Stimulated activated naive B cell treated with anti-CD40 and anti-IgM and Interleukin-4, amounts not matched to agents 10 μg/mL and 1 μg/mL and 100 μg/mL, for 72 hours (primary cell): ENCODE results near the gene TNFSF8.

Source experiments
- ATAC-seq, 2 donors: fragments of 150-1000 bp; cut with Tn5 transposase; replicated peaks; 2 replicates each; pipeline ENCODE4 v1.10.0; 2021; ENCODE audit warnings: moderate library complexity in 1 of 2
- DNase-seq: peaks from one replicate; pipeline ENCODE4 v3.0.0; 2021
- H3K27ac Mint-ChIP-seq: one replicate; pipeline ENCODE4 v1.8.0; 2022; ENCODE audit warnings: mild to moderate bottlenecking, mixed read lengths
- H3K27me3 Mint-ChIP-seq, 2 donors: one replicate each; pipeline ENCODE4 v1.8.0; 2022; ENCODE audit warnings: mixed read lengths in 2 of 2
- H3K36me3 Mint-ChIP-seq, 2 donors: one replicate each; pipeline ENCODE4 v1.8.0; 2022; ENCODE audit warnings: mixed read lengths in 2 of 2, mild to moderate bottlenecking in 1 of 2
- H3K4me1 Mint-ChIP-seq, 2 donors: one replicate each; pipeline ENCODE4 v1.8.0; 2022; ENCODE audit warnings: mixed read lengths in 2 of 2, mild to moderate bottlenecking in 1 of 2
- H3K4me3 Mint-ChIP-seq, 2 donors: one replicate each; pipeline ENCODE4 v1.8.0; 2022; ENCODE audit warnings: mild to moderate bottlenecking in 2 of 2, mixed read lengths in 2 of 2, moderate library complexity in 1 of 2
- H3K9me3 Mint-ChIP-seq, 2 donors: one replicate each; pipeline ENCODE4 v1.8.0; 2022; ENCODE audit warnings: mixed read lengths in 2 of 2, mild to moderate bottlenecking in 1 of 2

TNFSF8 gene

GRCh38 chr9:114861273-114861672 lies 69.1 kb downstream of the TNFSF8 start:
- peaks cover 9 to 11% of the 10 kb centered on the region in 2 donors for H3K4me1 Mint-ChIP-seq
- DNase-seq (no peak), ATAC-seq (no peak)
- H3K36me3 Mint-ChIP-seq: peaks cover 0 to 8% of the 10 kb centered on the region in 2 donors
- H3K4me3 Mint-ChIP-seq: no peak overlapping the region
- H3K9me3 Mint-ChIP-seq: peaks cover 1 to 8% of the 10 kb centered on the region in 2 donors
- peaks cover 9 to 12% of the 10 kb centered on the region in 2 donors for H3K27me3 Mint-ChIP-seq
- no peak overlapping the region for H3K27ac Mint-ChIP-seq

DNA sequence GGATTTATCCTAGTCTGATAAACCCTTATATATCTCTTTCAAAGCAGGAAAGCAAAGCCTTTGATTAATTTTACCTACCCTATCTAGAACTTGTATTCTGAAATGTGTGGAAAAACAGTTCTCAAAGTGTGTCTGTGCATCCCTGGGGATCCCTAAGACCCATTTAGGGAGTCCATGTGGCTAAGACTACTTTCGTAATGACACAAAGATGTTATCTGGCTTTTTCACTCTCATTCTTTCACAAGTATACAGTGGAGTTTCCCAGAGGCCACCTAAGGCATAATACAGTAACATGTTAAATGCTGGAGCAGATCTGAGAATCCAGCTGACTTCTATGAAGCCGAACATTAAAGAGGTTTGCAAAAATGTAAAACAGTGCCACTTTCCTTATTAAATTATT lies 70.2 kb downstream of the TNFSF8 start:
- H3K4me3 Mint-ChIP-seq: no peak overlapping the region
- H3K27me3 Mint-ChIP-seq: peaks cover 9 to 12% of the 10 kb centered on the region in 2 donors
- H3K4me1 Mint-ChIP-seq: peaks cover 9 to 11% of the 10 kb centered on the region in 2 donors
- peaks cover 1 to 8% of the 10 kb centered on the region in 2 donors for H3K9me3 Mint-ChIP-seq
- DNase-seq (no peak), ATAC-seq (peak; percentile 67 to 94)
- H3K27ac Mint-ChIP-seq: no peak overlapping the region
- H3K36me3 Mint-ChIP-seq: peaks cover 0 to 8% of the 10 kb centered on the region in 2 donors

- DNase-seq: no peak
- no peak overlapping the region for H3K27ac Mint-ChIP-seq
- H3K4me3 Mint-ChIP-seq: no peak overlapping the region
- H3K36me3 Mint-ChIP-seq: peaks cover 0 to 8% of the 10 kb centered on the region in 2 donors
- peaks cover 13 to 18% of the 10 kb centered on the region in 2 donors for H3K27me3 Mint-ChIP-seq
- peaks cover 1 to 8% of the 10 kb centered on the region in 2 donors for H3K9me3 Mint-ChIP-seq
- H3K4me1 Mint-ChIP-seq: peaks cover 4 to 6% of the 10 kb centered on the region in 2 donors
- no peak for ATAC-seq
These were observed 73.5 kb downstream of the TNFSF8 start for GRCh38 chr9:114856942-114857315.

DNA sequence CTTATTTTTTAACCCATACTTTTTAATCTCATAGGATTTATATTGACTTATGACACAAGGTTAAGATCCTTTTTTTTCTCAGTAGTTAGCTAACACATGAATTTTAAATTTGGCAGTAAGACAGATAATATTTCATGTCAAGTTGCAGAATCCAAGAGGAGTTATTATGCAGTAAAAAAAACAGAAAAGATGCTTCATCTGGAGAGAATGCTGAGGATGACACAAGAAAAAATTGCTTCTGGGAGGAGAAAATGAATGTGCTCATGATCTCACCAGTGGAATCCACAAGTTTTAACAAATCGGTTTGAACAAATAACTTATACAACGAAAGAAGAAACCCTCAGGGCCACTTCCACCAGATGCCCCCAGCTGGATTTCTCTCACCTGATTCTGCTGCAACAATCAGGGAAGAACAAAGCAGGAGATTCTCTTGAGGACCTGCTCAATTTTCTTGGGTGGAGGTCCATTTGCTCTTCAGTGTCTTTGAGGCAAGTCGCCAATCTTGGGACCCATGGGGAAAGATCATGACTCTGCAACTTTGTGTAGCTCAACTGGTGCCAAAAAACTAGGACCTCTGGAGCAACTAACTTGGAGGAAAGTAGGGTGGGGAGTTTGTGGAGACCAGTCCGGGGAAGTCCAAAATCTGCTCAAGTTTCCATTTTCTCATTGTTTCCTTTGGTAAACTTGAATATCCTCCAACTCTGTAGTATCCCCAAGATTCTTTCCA lies 74.0 kb downstream of the TNFSF8 start:
- Mint-ChIP-seq H3K4me3 (no peak overlapping the region), H3K27ac (no peak overlapping the region), H3K36me3 (peaks cover 0 to 8% of the 10 kb centered on the region in 2 donors), H3K9me3 (peaks cover 1 to 8% of the 10 kb centered on the region in 2 donors), H3K27me3 (peaks cover 14 to 18% of the 10 kb centered on the region in 2 donors), H3K4me1 (peaks cover 2 to 6% of the 10 kb centered on the region in 2 donors)
- DNase-seq (no peak), ATAC-seq (no peak)

GRCh38 chr9:114855488-114855887 lies 74.9 kb downstream of the TNFSF8 start:
- Mint-ChIP-seq H3K4me1 (peaks cover 0 to 6% of the 10 kb centered on the region in 2 donors), H3K4me3 (no peak overlapping the region), H3K27ac (no peak overlapping the region), H3K9me3 (peaks cover 1 to 8% of the 10 kb centered on the region in 2 donors), H3K27me3 (peaks cover 12 to 19% of the 10 kb centered on the region in 2 donors), H3K36me3 (peaks cover 0 to 8% of the 10 kb centered on the region in 2 donors)
- no peak for ATAC-seq
- DNase-seq: no peak

GRCh38 chr9:114854736-114855355 lies 75.5 kb downstream of the TNFSF8 start:
- no peak overlapping the region for H3K27ac Mint-ChIP-seq
- H3K4me3 Mint-ChIP-seq: no peak overlapping the region
- no peak for DNase-seq
- H3K4me1 Mint-ChIP-seq: peaks cover 0 to 3% of the 10 kb centered on the region in 2 donors
- no peak for ATAC-seq
- peaks cover 12 to 19% of the 10 kb centered on the region in 2 donors for H3K27me3 Mint-ChIP-seq
- peaks cover 0 to 8% of the 10 kb centered on the region in 2 donors for H3K36me3 Mint-ChIP-seq
- H3K9me3 Mint-ChIP-seq: peaks cover 1 to 8% of the 10 kb centered on the region in 2 donors

DNA sequence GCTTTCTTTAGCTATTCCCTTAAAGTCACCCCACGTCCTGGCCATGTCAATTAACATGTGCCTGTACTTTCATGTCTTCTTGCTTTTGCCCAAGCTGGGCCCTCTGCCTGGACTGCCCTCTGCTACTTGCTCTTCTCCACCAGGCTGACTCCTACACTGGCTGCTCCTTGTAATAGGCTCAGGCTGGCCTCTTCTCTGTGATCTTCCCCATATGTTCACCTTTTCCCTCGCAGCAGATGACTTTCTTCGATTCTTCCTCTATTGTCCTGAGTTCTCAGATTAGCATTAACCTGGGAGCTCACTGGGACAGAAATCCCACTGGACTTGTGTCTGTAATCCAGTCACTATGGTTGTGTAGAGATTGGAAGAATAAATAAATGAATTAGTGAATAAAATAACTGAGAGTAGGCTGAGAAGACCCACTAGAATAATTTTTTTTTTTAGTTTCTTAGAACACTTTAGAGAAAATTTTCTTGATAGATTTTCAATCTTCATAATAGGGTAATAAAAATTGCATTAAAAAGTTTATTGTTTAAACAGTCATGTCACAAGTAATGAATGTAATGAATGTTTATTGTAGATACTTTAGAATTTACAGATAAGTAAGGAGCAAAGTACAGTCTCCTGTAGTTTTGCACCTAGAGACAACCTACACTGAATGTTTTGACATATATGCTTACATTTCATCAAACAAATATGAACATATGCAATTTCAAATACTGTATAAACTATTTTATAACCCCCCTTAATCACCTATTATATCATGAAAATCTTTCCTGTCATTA lies 77.1 kb downstream of the TNFSF8 start:
- no peak for ATAC-seq
- no peak for DNase-seq
- no peak overlapping the region for H3K27ac Mint-ChIP-seq
- H3K4me1 Mint-ChIP-seq: peaks cover 0 to 3% of the 10 kb centered on the region in 2 donors
- H3K9me3 Mint-ChIP-seq: peaks cover 0 to 1% of the 10 kb centered on the region in 2 donors
- peaks cover 6 to 10% of the 10 kb centered on the region in 2 donors for H3K27me3 Mint-ChIP-seq
- H3K4me3 Mint-ChIP-seq: no peak overlapping the region
- H3K36me3 Mint-ChIP-seq: no peaks in the 10 kb centered on the region

DNA sequence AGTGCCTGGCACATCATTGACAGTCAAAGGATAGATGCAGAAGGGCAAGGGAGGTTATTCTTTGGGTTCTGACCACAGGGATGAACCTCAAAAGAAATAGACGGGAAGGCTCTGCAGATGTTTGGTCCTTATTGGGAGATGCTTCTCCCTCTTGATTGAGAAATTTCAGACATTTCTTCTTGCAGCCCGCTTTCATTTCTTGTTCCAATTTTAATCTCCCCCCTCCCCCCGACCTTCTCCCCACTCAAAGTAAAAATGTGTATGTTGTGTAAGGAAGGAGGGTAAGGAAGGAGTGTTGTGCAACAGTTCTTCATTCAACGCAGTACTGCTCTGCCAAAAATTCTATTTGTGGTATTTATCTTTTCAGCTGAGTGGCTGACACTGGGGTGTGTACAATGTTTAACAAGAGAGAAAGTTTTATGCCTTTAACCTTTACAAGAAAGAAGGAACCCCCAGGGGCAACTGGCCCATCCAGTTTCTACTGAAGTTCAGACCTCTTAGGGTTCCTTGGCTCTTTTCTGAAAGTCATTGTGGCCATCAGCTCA lies 78.3 kb downstream of the TNFSF8 start:
- peaks cover 6 to 10% of the 10 kb centered on the region in 2 donors for H3K27me3 Mint-ChIP-seq
- no peak for DNase-seq

DNA sequence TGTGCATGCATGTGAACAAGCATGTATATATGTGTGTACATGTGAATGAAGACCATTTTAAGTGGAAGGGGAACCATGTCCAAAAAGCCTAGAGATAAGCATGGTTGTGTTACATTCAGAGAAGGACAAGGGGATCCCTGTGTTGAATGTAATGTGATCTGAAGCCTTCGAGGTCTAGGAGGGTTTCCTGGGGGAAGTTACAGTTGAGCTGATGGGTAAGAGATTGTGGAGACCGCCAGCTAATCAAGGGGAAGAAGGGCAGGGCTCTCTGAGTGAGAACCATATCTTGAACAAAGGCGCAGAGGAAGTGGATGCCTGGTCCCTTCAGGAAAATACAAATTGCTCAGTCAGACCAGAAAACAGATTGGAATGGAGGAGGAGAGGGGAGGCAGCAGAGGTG lies 79.1 kb downstream of the TNFSF8 start:
- no peak for ATAC-seq
- peaks cover 0 to 3% of the 10 kb centered on the region in 2 donors for H3K4me1 Mint-ChIP-seq
- no peaks in the 10 kb centered on the region for H3K36me3 Mint-ChIP-seq
- DNase-seq: no peak
- no peak overlapping the region for H3K4me3 Mint-ChIP-seq
- H3K27ac Mint-ChIP-seq: no peak overlapping the region
- H3K27me3 Mint-ChIP-seq: peaks cover 6 to 10% of the 10 kb centered on the region in 2 donors
- no peaks in the 10 kb centered on the region for H3K9me3 Mint-ChIP-seq

More for the DNA sequence above, 78.3 kb downstream of the TNFSF8 start:
- no peak overlapping the region for H3K27ac Mint-ChIP-seq
- no peaks in the 10 kb centered on the region for H3K9me3 Mint-ChIP-seq
- peaks cover 0 to 3% of the 10 kb centered on the region in 2 donors for H3K4me1 Mint-ChIP-seq
- H3K36me3 Mint-ChIP-seq: no peaks in the 10 kb centered on the region
- ATAC-seq: no peak
- H3K4me3 Mint-ChIP-seq: no peak overlapping the region
